Ovary (tissue), 3 donors: ENCODE data around the gene TMPRSS13.

ENCODE experiments used
- CTCF ChIP-seq, 3 donors: fragments of 450-650 bp in 2 of 3; fragments of 200-600 bp in 1 of 3; IDR thresholded peaks; one replicate each; pipeline versions ENCODE4 v1.5.1 to v1.8.0; 2016 to 2022; ENCODE audit warnings: antibody characterized with exemption in 3 of 3, mild to moderate bottlenecking in 1 of 3
- EP300 ChIP-seq: sonication (generic); formaldehyde crosslinking; IDR thresholded peaks from one replicate; pipeline ENCODE4 v1.6.1; 2017; ENCODE audit warnings: antibody characterized with exemption
- POLR2A ChIP-seq: fragments of 450-650 bp; IDR thresholded peaks from one replicate; pipeline ENCODE4 v1.6.1; 2017; ENCODE audit warnings: antibody characterized with exemption, mild to moderate bottlenecking, moderate library complexity
- donor health status: DM: no; HTN: no; CAD: no.

- TF ChIP-seq CTCF (IDR thresholded peaks at IDR 0.05) (no peak), POLR2A (no peak), EP300 (no peak)
Measured at GRCh38 chr11:117949062-117949461, 19.9 kb upstream of the TMPRSS13 start.
